Measurements from ENCODE around the gene RCSD1.

Gene RCSD1

DNA sequence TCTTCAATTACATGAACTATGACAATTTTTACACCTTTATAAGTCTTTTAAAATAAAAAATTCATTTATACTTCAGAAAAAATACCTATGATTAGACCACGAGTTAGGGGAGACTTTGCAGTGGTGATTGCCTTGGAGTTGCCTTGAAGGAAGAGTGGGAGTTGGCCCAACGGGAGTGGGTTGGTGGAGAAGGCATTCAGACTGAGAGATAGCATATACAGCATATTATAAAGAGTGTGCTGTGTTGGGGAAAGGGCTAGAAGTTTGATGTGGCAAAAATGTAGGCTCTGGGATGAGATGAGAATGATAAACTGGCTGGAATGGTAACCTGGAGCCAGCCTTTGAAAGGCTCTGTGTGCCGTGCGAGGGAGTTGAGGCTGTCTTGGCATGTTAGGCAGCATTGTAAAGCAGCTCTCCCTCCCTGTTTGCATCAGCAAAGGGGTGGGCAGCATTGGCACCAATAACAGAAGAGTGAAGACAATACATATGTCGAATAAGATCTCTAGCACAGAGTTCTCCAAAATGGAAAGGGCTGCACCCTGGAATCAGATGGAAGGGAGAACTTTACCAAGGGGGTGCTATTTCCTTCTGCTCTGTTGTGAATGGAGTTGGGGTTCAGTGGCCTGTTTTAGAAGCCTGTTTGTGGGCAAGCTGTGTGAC, 116.1 kb downstream of the RCSD1 start:
- no peak for DNase-seq (ENCODE audit: low read depth in 2 of 2)

DNA sequence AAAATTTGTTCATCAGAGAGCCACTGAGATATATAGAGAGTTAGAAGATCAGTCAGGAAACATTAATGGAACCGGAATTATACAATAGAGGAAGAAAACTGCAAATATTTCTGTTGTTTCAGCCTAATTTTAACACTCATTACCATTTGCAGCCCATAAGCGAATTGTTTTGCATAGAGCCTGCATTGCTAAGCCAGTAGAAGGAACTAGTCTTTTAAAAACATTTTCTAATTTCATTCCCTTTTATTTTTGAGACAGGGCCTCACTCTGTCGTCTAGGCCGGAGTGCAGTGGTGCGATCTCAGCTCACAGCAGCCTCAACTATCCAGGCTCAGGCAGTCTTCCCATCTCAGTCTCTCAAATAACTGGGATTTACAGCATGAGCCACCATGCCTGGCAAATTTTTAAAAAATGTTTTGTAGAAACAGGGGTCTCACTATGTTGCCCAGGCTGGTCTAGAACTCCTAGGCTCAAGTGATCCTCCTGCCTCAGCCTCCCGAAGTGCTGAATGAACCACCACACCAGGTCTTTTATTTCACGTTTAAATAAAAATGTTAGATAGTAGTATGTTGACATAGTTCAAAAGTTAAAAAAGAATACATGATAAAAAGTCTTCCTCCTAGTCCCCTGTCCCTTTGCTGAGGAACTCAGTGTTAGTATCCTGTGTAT, 117.1 kb downstream of the RCSD1 start:
- no peak for DNase-seq (ENCODE audit: low read depth in 2 of 2)

DNA sequence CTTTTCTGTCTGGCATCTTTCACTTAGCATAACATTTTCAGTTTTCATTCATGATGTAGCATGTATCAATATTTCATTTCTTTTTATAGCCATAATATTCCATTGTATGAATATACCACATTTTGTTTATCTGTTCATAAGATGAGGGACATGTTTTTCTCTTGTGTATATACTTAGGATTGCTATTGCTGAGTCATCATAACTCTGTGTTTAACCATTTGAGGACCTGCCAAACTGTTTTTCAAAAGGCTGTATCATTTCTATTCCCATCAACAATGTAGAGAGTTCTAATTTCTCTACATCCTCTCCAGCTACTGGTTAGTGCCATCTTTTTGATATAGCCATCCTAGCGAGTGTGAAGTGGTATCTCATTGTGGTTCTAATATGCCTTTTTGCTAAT, 118.0 kb downstream of the RCSD1 start:
- no peak for DNase-seq (ENCODE audit: low read depth in 2 of 2)

DNA sequence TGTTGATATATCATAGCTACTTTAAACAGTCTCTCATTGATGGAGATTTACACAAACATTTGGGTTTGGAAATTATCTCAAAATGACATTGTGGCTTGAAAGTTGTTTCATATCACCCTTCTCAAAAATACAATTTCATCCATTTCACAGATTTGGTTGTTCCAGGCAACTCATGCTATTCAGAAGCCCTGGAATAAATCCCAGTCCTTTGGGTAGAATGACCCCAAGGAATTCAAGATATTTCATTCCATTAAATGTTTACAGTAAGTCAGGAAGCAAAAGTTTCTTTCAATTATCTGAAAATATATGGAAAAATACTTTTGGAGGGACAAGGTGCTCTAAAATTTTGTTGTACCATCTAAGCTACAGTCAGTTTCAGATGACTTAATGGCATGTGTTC, 118.9 kb downstream of the RCSD1 start:
- DNase-seq (ENCODE audit: low read depth in 2 of 2): no peak

DNA sequence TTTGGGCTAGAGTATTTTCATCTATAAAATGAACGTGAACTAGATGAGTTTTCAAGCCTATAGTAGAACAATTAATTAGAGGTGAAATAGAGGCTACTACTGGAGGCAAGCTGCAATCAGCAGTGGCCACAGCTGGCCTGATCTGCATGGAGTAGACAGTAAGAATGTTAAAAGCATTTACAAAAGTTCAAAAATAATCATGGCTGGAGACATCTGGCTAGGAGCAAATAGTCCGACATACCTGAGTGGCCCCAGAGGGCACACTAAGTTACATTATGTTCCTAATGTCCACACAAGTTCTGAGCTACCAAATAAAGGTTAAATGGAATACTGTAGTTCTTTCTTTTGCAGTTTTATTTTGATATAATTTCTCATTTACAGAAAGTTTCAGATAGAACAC, 119.7 kb downstream of the RCSD1 start:
- DNase-seq (ENCODE audit: low read depth in 2 of 2): no peak

DNA sequence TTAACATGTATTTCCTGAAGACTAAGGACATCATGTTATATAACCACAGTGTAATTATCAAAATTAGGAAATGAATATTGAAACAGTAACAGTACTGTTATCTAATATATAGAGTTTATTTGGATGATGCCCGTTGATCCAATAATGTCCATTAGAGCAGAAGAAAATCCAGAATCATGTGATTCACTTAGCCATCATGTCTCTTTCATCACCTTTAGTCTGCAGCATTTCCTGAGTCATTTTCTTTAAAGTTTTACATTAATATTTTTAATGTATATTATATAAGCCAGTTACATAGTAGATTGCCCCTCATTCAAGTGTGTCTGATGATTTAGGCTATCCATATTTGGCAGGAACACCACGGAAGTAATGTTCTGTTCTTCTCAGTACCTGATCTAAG, 120.6 kb downstream of the RCSD1 start:
- no peak for DNase-seq (ENCODE audit: low read depth in 2 of 2)

DNA sequence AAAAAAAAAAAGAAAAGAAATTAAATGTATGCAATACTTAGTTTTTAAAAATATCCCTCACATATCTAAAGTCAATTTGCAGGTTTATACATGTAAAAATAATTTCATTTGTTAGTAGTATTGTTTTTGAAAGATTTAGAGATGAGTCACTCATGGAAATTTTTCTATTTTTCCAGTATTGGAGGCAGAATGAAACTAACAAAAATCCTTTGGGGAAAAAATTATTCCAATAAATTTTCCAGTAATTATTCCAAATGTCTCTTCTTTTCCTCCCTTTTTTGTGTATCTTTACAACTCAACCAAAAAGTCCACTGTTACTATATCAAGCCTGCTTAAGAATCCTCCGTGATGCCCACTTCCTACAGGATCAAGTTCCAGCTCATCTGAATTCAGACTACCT, 121.6 kb downstream of the RCSD1 start:
- DNase-seq (ENCODE audit: low read depth in 2 of 2): no peak

DNA sequence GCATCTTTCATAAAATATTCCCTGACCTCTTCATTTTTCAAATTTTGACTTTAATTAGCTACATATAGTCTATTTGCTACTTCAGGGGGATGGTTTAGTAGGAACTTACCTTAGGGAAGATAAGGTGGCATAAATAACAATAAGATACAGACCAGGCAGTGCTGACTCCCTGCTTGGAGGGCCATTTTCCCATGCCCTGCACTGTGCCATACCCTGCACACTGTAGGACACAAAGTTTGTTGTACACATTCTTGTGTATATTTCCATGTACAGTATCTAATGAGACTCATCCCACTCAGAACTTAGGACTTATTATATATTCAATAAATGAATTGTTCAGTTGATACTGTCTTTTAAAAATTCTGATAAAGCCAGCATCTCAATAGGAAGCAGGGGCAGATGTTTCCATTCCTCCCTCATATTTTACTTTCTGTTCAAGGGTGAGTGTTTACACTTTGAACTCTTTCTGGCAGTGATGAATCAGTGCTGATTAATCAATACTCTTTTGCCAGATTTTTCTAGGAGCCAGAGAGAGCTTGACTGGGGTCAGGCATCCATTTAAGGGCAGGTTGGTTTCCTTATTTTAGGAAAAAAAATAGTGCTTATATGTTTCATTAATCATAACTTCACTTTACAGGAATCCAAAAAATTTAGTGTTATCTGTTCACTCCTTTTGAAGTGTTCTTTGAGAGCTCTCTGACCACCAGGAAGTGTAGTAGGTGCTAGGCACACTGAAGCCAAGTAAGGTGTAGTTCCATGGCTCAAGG, 122.4 kb downstream of the RCSD1 start:
- no peak for DNase-seq (ENCODE audit: low read depth in 2 of 2)

DNA sequence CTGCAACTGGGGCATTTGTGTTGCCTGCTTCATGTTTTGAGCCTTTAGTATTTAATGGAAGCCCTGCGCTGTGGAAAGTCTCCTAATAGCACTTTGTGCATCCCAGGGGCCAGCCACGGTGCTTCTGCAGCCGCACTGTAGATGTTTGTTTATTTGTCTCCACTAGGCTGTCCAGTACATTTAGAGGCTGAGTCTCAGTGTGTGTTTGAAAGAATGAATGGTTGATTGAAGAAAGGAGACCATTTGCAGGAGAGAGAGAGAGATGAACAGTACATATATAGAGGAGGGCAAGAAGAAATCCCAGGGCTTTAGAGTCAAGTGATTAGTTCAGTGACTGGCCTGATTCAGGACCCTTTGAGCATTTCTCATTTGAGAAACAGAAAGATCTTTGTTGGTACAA, 125.6 kb downstream of the RCSD1 start:
- no peak for DNase-seq (ENCODE audit: low read depth in 2 of 2)

Data from stimulated activated CD4-positive, alpha-beta T cell treated with anti-CD3 and anti-CD28 coated beads, Interleukin-1b, Interleukin-23, amount 100 ng/mL, for 1 hour (primary cell).